ENCODE measurements around the gene UNC13B. TPM values are rescaled to one million over a fixed set of nuclear protein-coding genes. Genes with fewer than 3 reads are reported as not detected.

Gene UNC13B
- polyA plus RNA-seq, 1 experiment = 12.5 TPM

DNA sequence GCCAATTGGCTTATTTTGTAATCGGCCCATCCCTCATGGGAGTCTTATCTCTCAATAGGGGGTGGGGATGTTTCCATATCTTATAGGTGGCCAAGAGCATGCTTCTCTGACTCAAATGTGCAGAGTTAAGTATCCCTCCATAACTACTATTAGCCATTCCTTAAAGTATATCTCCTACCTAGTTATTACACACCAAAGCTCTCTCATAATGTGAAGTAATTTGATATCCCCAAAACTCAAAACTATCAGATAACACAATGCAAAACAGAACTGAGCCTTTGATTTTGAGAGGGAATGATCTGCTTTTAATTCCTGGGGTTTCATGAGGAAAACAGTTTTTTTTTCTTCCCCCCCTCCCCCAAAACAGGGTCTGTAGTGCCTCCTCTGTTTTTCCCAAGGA lies 28.4 kb downstream of the UNC13B start:
- H3K4me3 ChIP-seq (ENCODE audit: low read depth, low read length) = no peak overlapping the region
- CTCF ChIA-PET = no interaction called here
- DNase-seq (ENCODE audit: low read depth, low spot score) = no peak

DNA sequence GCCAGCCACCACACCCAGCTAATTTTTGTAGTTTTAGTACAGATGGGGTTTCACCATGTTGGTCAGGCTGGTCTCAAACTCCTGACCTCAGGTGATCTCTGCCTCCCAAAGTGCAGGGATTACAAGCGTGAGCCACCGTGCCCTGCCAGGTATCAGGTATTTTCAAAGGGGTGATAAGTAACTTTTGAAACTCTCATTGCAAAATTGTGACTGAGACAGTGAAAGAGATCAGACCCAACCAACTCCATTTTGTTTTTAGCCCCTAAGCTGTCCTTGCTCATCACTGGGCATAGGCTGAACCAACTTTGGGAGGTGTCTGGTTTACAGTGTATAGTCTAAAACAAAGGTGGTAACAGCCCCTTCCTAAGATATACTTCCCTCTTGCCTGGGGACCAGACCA lies 29.3 kb downstream of the UNC13B start:
- DNase-seq (ENCODE audit: low read depth, low spot score) = no peak
- ChIA-PET POLR2A (no interaction called here), CTCF (no interaction called here)
- H3K27me3 ChIP-seq (ENCODE audit: control insufficient read depth, insufficient read depth, low read length) = no peaks in the 10 kb centered on the region
- H3K4me3 ChIP-seq (ENCODE audit: low read depth, low read length) = no peak overlapping the region
- TF ChIP-seq, protein P1, sequence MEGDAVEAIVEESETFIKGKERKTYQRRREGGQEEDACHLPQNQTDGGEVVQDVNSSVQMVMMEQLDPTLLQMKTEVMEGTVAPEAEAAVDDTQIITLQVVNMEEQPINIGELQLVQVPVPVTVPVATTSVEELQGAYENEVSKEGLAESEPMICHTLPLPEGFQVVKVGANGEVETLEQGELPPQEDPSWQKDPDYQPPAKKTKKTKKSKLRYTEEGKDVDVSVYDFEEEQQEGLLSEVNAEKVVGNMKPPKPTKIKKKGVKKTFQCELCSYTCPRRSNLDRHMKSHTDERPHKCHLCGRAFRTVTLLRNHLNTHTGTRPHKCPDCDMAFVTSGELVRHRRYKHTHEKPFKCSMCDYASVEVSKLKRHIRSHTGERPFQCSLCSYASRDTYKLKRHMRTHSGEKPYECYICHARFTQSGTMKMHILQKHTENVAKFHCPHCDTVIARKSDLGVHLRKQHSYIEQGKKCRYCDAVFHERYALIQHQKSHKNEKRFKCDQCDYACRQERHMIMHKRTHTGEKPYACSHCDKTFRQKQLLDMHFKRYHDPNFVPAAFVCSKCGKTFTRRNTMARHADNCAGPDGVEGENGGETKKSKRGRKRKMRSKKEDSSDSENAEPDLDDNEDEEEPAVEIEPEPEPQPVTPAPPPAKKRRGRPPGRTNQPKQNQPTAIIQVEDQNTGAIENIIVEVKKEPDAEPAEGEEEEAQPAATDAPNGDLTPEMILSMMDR (IDR thresholded peaks at IDR 0.05; ENCODE audit: low read depth, low read length) = no peak
- peaks cover 15% of the 10 kb centered on the region; the same call in 1 of the 2 replicates for H3K9me3 ChIP-seq (ENCODE audit: control insufficient read depth, insufficient read depth, low read length)
- no peak overlapping the region for H3K27ac ChIP-seq (ENCODE audit: low read depth, low read length)

More for the DNA sequence above, 28.4 kb downstream of the UNC13B start:
- POLR2A ChIA-PET = no interaction called here
- peaks cover 15% of the 10 kb centered on the region; the same call in 1 of the 2 replicates for H3K9me3 ChIP-seq (ENCODE audit: control insufficient read depth, insufficient read depth, low read length)
- no peaks in the 10 kb centered on the region for H3K27me3 ChIP-seq (ENCODE audit: control insufficient read depth, insufficient read depth, low read length)
- TF ChIP-seq, protein P1 (IDR thresholded peaks at IDR 0.05; ENCODE audit: low read depth, low read length) = no peak
- no peak overlapping the region for H3K27ac ChIP-seq (ENCODE audit: low read depth, low read length)

- H3K9me3 ChIP-seq (ENCODE audit: control insufficient read depth, insufficient read depth, low read length) = peaks cover 15% of the 10 kb centered on the region; the same call in 1 of the 2 replicates
- CTCF ChIA-PET = no interaction called here
- H3K27me3 ChIP-seq (ENCODE audit: control insufficient read depth, insufficient read depth, low read length) = no peaks in the 10 kb centered on the region
- POLR2A ChIA-PET = no interaction called here
- H3K27ac ChIP-seq (ENCODE audit: low read depth, low read length) = no peak overlapping the region
- TF ChIP-seq, protein P1 (IDR thresholded peaks at IDR 0.05; ENCODE audit: low read depth, low read length) = no peak
- DNase-seq (ENCODE audit: low read depth, low spot score) = no peak
- H3K4me3 ChIP-seq (ENCODE audit: low read depth, low read length) = no peak overlapping the region
Measured at GRCh38 chr9:35193762-35194161, 32.0 kb downstream of the UNC13B start.

GRCh38 chr9:35195683-35196082 lies 33.9 kb downstream of the UNC13B start:
- no peaks in the 10 kb centered on the region for H3K27me3 ChIP-seq (ENCODE audit: control insufficient read depth, insufficient read depth, low read length)
- CTCF ChIA-PET = interaction anchor here (0.9 to 1.2 kb wide), 2 partner anchors 63 to 189 kb away, joined by 3 to 4 read pairs; no protein-coding TSS in a partner anchor
- DNase-seq (ENCODE audit: low read depth, low spot score) = no peak
- H3K9me3 ChIP-seq (ENCODE audit: control insufficient read depth, insufficient read depth, low read length) = peaks cover 15% of the 10 kb centered on the region; the same call in 1 of the 2 replicates
- TF ChIP-seq, protein P1 (IDR thresholded peaks at IDR 0.05; ENCODE audit: low read depth, low read length) = no peak
- POLR2A ChIA-PET = no interaction called here
- no peak overlapping the region for H3K4me3 ChIP-seq (ENCODE audit: low read depth, low read length)
- no peak overlapping the region for H3K27ac ChIP-seq (ENCODE audit: low read depth, low read length)

GRCh38 chr9:35198191-35198590 lies 36.4 kb downstream of the UNC13B start:
- no peak overlapping the region for H3K27ac ChIP-seq (ENCODE audit: low read depth, low read length)
- no peak overlapping the region for H3K4me3 ChIP-seq (ENCODE audit: low read depth, low read length)
- no peak for DNase-seq (ENCODE audit: low read depth, low spot score)
- H3K27me3 ChIP-seq (ENCODE audit: control insufficient read depth, insufficient read depth, low read length) = no peaks in the 10 kb centered on the region
- H3K9me3 ChIP-seq (ENCODE audit: control insufficient read depth, insufficient read depth, low read length) = peaks cover under 1% of the 10 kb centered on the region
- ChIA-PET POLR2A (no interaction called here), CTCF (no interaction called here)
- TF ChIP-seq, protein P1 (IDR thresholded peaks at IDR 0.05; ENCODE audit: low read depth, low read length) = no peak

Data from AG04450 (cell line).